Small intestine (tissue), 7 donors: Measurements from ENCODE around the gene ZNF12. TPM values are rescaled to one million over a fixed set of nuclear protein-coding genes. Genes with fewer than 3 reads are reported as not detected.

Source experiments
- DNase-seq, 2 donors: peaks; one replicate each; pipeline versions ENCODE4 v3.0.0 to v3.0.0-alpha.2; 2013
- FAIRE-seq: peaks from 2 replicates; lab custom pipeline; 2012; peaks lifted over from hg19 to GRCh38; lab: Jason Lieb, UNC
- H3K27ac ChIP-seq, 3 donors: one replicate each; pipeline ENCODE4 v1.5.1; 2013; ENCODE audit warnings: low read length in 2 of 3, mild to moderate bottlenecking in 2 of 3, control low read depth in 1 of 3, inconsistent platforms in 1 of 3, low read depth in 1 of 3, moderate library complexity in 1 of 3
- H3K27me3 ChIP-seq, 3 donors: one replicate each; pipeline ENCODE4 v1.6.1; 2013; ENCODE audit warnings: low read length in 3 of 3, inconsistent platforms in 1 of 3; ENCODE audit not compliant: control insufficient read depth in 3 of 3, insufficient read depth in 3 of 3
- H3K36me3 ChIP-seq, 3 donors: one replicate each; pipeline ENCODE4 v1.6.1; 2013; ENCODE audit warnings: low read length in 3 of 3, inconsistent platforms in 1 of 3, low read depth in 1 of 3, mild to moderate bottlenecking in 1 of 3, moderate library complexity in 1 of 3; ENCODE audit not compliant: control insufficient read depth in 3 of 3, insufficient read depth in 2 of 3
- H3K4me1 ChIP-seq, 3 donors: one replicate each; pipeline ENCODE4 v1.6.1; 2013; ENCODE audit warnings: low read length in 2 of 3, inconsistent platforms in 1 of 3, low read depth in 1 of 3, mild to moderate bottlenecking in 1 of 3, moderate library complexity in 1 of 3; ENCODE audit not compliant: control insufficient read depth in 3 of 3, insufficient read depth in 2 of 3
- H3K4me3 ChIP-seq, 3 donors: one replicate each; pipeline ENCODE4 v1.5.1; 2013; ENCODE audit warnings: low read length in 3 of 3, control low read depth in 1 of 3, inconsistent platforms in 1 of 3, low read depth in 1 of 3, mild to moderate bottlenecking in 1 of 3, moderate library complexity in 1 of 3
- H3K9me3 ChIP-seq, 2 donors: one replicate each; pipeline ENCODE4 v1.6.1; 2013; ENCODE audit warnings: low read depth in 1 of 2, low read length in 1 of 2; ENCODE audit not compliant: control insufficient read depth in 2 of 2, insufficient read depth in 1 of 2
- WGBS, 3 donors: extraction: QIAGEN DNeasy Blood & Tissue Kit; methylation state at CpG; one replicate each; pipeline ENCODE4 v1.1.7; 2013; 5-methylcytosine and 5-hydroxymethylcytosine counted together
- polyA plus RNA-seq, 4 donors: library from polyadenylated mRNA; stranded (reverse) in 3 of 4; unstranded in 1 of 4; fragments of 200-250 nt in 3 of 4; fragments of 120-200 nt in 1 of 4; gene quantifications; one replicate each; pipeline versions ENCODE4 v1.2.1 to v1.2.3, GENCODE V29; 2013
- donor health status: healthy with polysubstance abuse.
- donor health status: control.
- donor health status: control.
- donor health status: Bipolar disorder and iron deficiency.
- donor health status: healthy.

Gene ZNF12
- polyA plus RNA-seq, 4 donors, result 4.5 to 34.5 (median 7.2) TPM

DNA sequence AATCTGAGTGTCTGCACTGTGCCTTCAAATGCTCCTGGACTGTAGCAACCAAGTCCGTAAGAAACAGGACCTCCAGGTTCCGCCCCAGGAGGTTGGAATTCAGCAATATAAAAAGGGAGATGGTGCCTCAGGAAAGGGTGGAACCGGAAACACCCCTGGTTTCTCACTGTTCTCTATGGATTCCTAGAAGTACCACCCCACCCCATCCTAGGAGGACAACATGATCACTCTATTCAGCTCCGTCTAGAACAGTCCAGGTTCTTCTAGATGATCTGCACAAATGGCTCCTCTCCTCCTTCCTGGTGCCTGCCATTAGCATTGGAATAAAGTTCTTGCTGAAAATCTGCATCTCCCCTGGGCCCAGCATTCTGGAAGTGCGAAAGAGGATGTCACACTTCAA is 7.6 kb upstream of the ZNF12 start:
- FAIRE-seq, result no peak
- H3K4me1 ChIP-seq, result no peaks in the 10 kb centered on the region
- peaks cover 0 to 4% of the 10 kb centered on the region in 2 donors for H3K9me3 ChIP-seq
- no peaks in the 10 kb centered on the region for H3K36me3 ChIP-seq
- H3K27me3 ChIP-seq, result peaks cover 0 to 2% (median 0%) of the 10 kb centered on the region in 3 donors
- no peak overlapping the region for H3K4me3 ChIP-seq
- no peak for DNase-seq
- WGBS, 3 donors, result 83 to 87% (median 85%) methylated on average over 5 of the region's 5 CpGs
- H3K27ac ChIP-seq, result no peak overlapping the region

DNA sequence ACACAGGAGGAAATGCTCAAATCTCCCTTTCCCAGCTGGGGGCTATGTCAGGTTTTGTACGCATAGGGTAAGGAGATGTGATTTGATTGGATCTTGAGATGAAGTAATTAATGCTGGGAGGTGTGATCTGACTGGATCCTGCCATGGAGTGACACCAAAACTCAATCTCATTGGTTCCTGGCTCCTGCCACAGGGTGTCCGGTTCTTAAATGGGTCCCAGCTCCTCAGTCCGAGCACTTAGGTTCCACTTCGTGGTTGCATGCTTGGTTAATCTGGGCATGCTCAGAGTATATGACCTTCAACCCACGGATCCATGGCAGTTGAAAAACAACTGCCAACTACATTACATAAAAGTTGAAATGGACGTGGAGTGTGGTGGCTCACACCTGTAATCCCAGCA is 3.1 kb upstream of the ZNF12 start:
- Histone ChIP-seq H3K4me1 (peaks cover 0 to 11% (median 2%) of the 10 kb centered on the region in 3 donors), H3K27me3 (peaks cover 0 to 2% (median 0%) of the 10 kb centered on the region in 3 donors), H3K4me3 (no peak overlapping the region), H3K27ac (no peak overlapping the region), H3K36me3 (peaks cover 0 to 3% (median 0%) of the 10 kb centered on the region in 3 donors), H3K9me3 (peaks cover 0 to 10% of the 10 kb centered on the region in 2 donors)
- DNase-seq (no peak), FAIRE-seq (no peak)
- 79 to 89% (median 83%) methylated on average over 6 of the region's 6 CpGs for WGBS, 3 donors

DNA sequence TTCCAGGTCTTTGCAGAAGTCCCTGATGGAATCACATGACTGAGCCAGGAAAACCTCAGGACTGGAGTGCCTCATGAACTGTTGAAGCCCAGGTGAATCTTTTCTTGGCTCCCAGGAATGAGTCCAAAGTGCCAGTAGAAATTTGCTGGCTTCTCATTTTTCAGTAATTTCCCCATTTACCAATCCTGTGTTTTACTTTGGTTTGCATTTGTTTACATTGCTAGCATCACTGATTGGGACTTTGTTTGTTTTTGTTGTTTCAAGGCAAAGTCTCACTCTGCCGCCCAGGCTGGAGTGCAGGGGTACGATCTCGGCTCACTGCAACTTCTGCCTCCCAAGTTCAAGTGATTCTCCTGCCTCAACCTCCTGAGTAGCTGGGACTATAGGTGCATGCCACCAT is 1.6 kb upstream of the ZNF12 start:
- no peak for FAIRE-seq
- no peak for DNase-seq
- no peak overlapping the region for H3K27ac ChIP-seq
- peaks cover 0 to 15% (median 8%) of the 10 kb centered on the region in 3 donors for H3K36me3 ChIP-seq
- peaks cover 0 to 11% (median 2%) of the 10 kb centered on the region in 3 donors for H3K4me1 ChIP-seq
- H3K9me3 ChIP-seq, result peaks cover 0 to 23% of the 10 kb centered on the region in 2 donors
- H3K27me3 ChIP-seq, result peaks cover 0 to 2% (median 0%) of the 10 kb centered on the region in 3 donors
- 69 to 90% (median 73%) methylated on average over 3 of the region's 3 CpGs for WGBS, 3 donors
- no peak overlapping the region for H3K4me3 ChIP-seq

DNA sequence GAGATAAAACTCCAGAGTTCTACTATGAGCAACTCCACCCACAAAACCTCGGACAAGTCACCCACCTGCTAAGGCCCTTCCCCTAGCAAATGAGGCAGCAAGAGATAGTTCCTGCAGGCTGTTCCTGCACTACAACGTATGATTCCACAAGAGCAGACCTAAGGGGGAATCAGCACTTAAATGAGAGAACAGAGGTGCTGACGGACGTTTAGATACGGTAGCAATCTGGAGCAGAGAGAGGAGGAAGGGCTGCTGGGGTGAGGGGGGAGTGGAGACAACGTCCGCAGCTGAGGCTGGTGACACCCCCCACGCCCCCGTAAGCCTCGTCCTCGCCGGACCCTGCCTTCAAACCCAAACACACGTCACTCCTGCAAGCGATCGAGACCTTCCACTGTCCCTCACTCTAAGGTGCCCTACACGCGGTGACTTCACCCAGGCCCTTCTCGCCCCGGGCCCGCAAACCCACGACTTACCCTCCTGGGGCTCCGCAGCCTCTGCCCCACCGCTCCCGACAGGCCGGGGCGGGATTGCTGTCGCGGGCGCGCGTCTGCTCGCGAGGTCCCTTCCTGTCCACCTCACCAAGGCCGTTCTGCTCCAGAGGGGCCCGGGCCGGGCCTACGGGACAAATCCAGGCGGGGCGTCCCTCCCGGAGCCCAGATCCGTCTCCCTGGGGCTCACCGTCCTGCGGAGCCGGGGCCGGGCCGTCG is 635 bp downstream of the ZNF12 start:
- Histone ChIP-seq H3K36me3 (peaks cover 0 to 31% (median 14%) of the 10 kb centered on the region in 3 donors), H3K9me3 (peaks cover 0 to 40% of the 10 kb centered on the region in 2 donors), H3K4me1 (peaks cover 0 to 11% (median 2%) of the 10 kb centered on the region in 3 donors), H3K4me3 (peak overlapping the region; percentile 71 to 92 (median 87)), H3K27me3 (peaks cover 0 to 2% (median 0%) of the 10 kb centered on the region in 3 donors), H3K27ac (peak overlapping the region; percentile 62 to 90 (median 63))
- no peak for FAIRE-seq
- whole genome bisulfite sequencing, 3 donors, result 0 to 1% (median 0%) methylated on average over 34 to 47 of the region's 47 CpGs
- DNase-seq, result peak; percentile 29 to 76

DNA sequence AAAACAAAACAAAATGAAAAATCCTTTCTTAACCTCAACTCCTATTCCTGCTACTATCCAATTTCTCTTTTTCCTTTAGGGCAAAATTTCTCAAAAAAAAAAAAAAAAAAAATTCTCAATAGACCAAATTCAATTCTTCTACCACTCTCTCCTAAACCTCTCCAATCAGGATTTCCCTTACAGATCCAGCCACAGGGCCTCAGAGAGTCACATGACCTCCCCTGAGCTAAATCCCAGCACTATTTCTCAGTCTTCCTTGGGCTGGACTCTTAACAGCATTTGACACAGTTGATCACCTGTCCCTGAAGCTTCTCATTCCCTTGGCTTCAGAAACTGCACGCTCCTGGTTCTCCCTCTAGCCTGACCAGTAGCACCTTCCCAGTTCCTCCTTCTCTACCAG is 4.9 kb downstream of the ZNF12 start:
- DNase-seq (no peak), FAIRE-seq (no peak)
- Histone ChIP-seq H3K4me1 (peaks cover 0 to 5% (median 2%) of the 10 kb centered on the region in 3 donors), H3K27ac (no peak overlapping the region), H3K4me3 (no peak overlapping the region), H3K9me3 (peaks cover 6 to 70% of the 10 kb centered on the region in 2 donors), H3K36me3 (peaks cover 24 to 52% (median 45%) of the 10 kb centered on the region in 3 donors), H3K27me3 (no peaks in the 10 kb centered on the region)
- 97 to 100% (median 100%) methylated on average over 1 of the region's 1 CpG for WGBS, 3 donors

DNA sequence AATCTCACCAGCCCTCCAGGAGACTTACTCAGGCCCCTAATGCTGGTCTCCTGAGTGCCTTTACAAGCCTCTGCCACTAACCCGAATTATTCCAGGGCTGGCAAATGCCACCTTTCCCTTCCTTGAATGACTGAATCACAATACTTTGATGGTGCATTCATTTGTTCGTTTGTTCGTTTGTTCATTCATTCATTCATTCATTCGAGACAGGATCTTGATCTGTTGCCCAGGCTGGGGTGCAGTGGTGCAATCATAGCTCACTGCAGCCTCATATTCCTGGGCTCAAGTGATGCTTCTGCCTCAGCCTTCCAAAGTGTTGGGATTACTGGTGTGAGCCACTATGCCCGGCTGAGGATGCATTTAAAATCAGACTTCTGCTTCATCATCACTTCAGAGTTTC is 6.0 kb downstream of the ZNF12 start:
- 96 to 99% (median 98%) methylated on average over 5 of the region's 5 CpGs for WGBS, 3 donors
- Histone ChIP-seq H3K4me3 (no peak overlapping the region), H3K36me3 (peaks cover 32 to 58% (median 55%) of the 10 kb centered on the region in 3 donors), H3K27ac (no peak overlapping the region), H3K9me3 (peaks cover 7 to 77% of the 10 kb centered on the region in 2 donors), H3K4me1 (peaks cover 0 to 5% (median 2%) of the 10 kb centered on the region in 3 donors), H3K27me3 (no peaks in the 10 kb centered on the region)
- DNase-seq, result no peak
- FAIRE-seq, result no peak

DNA sequence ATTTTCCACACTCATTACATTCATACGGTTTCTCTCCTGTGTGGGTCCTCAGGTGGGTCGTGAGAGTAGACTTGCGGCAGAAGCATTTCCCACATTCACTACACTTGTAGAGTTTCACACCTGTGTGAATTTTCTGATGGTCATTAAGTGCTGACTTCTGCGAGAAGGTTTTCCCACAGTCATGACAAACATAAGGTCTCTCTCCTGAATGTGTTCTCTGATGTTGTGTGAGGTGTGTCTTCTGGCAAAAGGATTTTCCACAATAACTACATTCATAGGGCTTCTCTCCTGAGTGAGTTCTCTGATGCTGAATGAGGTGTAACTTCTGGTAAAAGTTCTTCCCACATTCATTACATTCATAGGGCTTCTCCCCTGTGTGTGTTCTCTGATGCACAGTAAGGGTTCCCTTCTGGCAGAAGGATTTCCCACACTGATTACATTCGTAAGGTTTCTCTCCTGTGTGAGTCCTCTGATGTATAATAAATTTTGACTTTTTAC is 15.1 kb downstream of the ZNF12 start:
- Histone ChIP-seq H3K27me3 (no peaks in the 10 kb centered on the region), H3K4me3 (peak overlapping the region in 1 of 3 donors; percentile 20), H3K27ac (no peak overlapping the region), H3K36me3 (peaks cover 36 to 79% (median 57%) of the 10 kb centered on the region in 3 donors), H3K4me1 (no peaks in the 10 kb centered on the region), H3K9me3 (peaks cover 14 to 63% of the 10 kb centered on the region in 2 donors)
- FAIRE-seq (no peak), DNase-seq (no peak)
- WGBS, 3 donors, result 97 to 99% (median 98%) methylated on average over 5 of the region's 5 CpGs

DNA sequence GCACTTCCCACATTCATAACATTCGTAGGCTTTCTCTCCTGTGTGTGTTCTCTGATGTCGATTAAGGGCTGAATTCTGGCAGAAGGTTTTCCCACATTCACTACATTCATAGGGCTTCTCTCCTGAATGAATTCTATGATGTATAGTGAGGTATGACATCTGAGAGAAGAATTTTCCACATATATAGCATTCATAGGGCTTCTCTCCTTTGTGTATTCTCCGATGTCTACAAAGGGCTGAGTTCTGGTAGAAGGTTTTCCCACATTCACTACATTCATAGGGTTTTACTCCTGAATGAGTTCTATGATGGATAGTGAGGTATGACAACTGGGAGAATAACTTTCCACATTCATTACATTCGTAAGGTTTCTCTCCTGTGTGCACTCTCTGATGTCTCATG is 15.6 kb downstream of the ZNF12 start:
- Histone ChIP-seq H3K27ac (no peak overlapping the region), H3K9me3 (peaks cover 13 to 63% of the 10 kb centered on the region in 2 donors), H3K4me3 (no peak overlapping the region), H3K4me1 (no peaks in the 10 kb centered on the region), H3K36me3 (peaks cover 33 to 76% (median 52%) of the 10 kb centered on the region in 3 donors), H3K27me3 (no peaks in the 10 kb centered on the region)
- DNase-seq (no peak), FAIRE-seq (no peak)
- WGBS, 3 donors, result 97 to 98% (median 98%) methylated on average over 4 of the region's 4 CpGs
